ENCODE results near the gene YLPM1.
"Not testable (repeated sequence)": the region's sequence is repeated elsewhere in the genome, so short reads cannot be mapped to it uniquely, and the experiment has no call there.

GRCh38 chr14:74758505-74758904, 4.6 kb upstream of the YLPM1 start:
- TF ChIP-seq POLR2A, CTCF (IDR thresholded peaks at IDR 0.05): not testable (repeated sequence)

Measured in thyroid gland (tissue), 4 donors.